GM23338 (cell line): Measurements from ENCODE around the gene ITCH. TPM values are rescaled to one million over a fixed set of nuclear protein-coding genes. Genes with fewer than 3 reads are reported as not detected.
"Not testable (repeated sequence)": the region's sequence is repeated elsewhere in the genome, so short reads cannot be mapped to it uniquely, and the experiment has no call there.

ENCODE experiments used
- ATAC-seq: fragments of 200-7000 bp; cut with Tn5 transposase; 3 replicates; pipeline ENCODE4 v1.9.1; 2020
- DNase-seq: peaks from one replicate; pipeline ENCODE4 v3.0.0-alpha.2; 2015; ENCODE audit warnings: low spot score
- H2AFZ ChIP-seq: fragments of 200-600 bp; sonication (generic); 2 replicates; pipeline ENCODE4 v1.8.0; 2016; ENCODE audit warnings: antibody characterized with exemption, mild to moderate bottlenecking, moderate library complexity
- H3F3A ChIP-seq: fragments of 200-600 bp; sonication (generic); replicated peaks from 2 replicates; pipeline ENCODE4 v1.8.0; 2017; ENCODE audit warnings: antibody characterized with exemption, mixed run types, low read depth
- H3K27ac ChIP-seq: fragments of 200-600 bp; sonication (generic); 2 replicates; pipeline ENCODE4 v1.6.1; 2016; ENCODE audit warnings: low read depth
- H3K27me3 ChIP-seq: fragments of 200-600 bp; sonication (generic); 2 replicates; pipeline ENCODE4 v1.8.0; 2016; ENCODE audit warnings: mild to moderate bottlenecking, mixed run types, moderate library complexity; ENCODE audit not compliant: insufficient read depth
- H3K36me3 ChIP-seq: fragments of 200-600 bp; sonication (generic); 2 replicates; pipeline ENCODE4 v1.8.0; 2016; ENCODE audit warnings: mild to moderate bottlenecking; ENCODE audit not compliant: insufficient read depth
- H3K4me1 ChIP-seq: fragments of 200-600 bp; sonication (generic); 2 replicates; pipeline ENCODE4 v1.8.0; 2016; ENCODE audit warnings: mild to moderate bottlenecking, moderate library complexity; ENCODE audit not compliant: insufficient read depth
- H3K4me2 ChIP-seq: fragments of 200-600 bp; sonication (generic); 2 replicates; pipeline ENCODE4 v1.7.1; 2017; ENCODE audit warnings: mixed run types
- H3K4me3 ChIP-seq: fragments of 200-600 bp; sonication (generic); 2 replicates; pipeline ENCODE4 v1.6.1; 2016; ENCODE audit warnings: mixed run types
- H3K79me2 ChIP-seq: fragments of 200-600 bp; sonication (generic); replicated peaks from 2 replicates; pipeline ENCODE4 v1.8.0; 2017; ENCODE audit warnings: mild to moderate bottlenecking; ENCODE audit not compliant: insufficient read depth
- H3K9me2 ChIP-seq: fragments of 200-600 bp; sonication (generic); 2 replicates; pipeline ENCODE4 v1.8.0; 2017; ENCODE audit not compliant: insufficient read depth
- H4K20me1 ChIP-seq: fragments of 200-600 bp; sonication (generic); replicated peaks from 2 replicates; pipeline ENCODE4 v1.8.0; 2017; ENCODE audit warnings: mild to moderate bottlenecking; ENCODE audit not compliant: insufficient read depth
- H3K27ac Mint-ChIP-seq: 2 replicates; pipeline ENCODE4 v1.8.0; 2020; ENCODE audit warnings: inconsistent platforms, mild to moderate bottlenecking, moderate library complexity, mixed read lengths
- H3K27me3 Mint-ChIP-seq: 3 replicates; pipeline ENCODE4 v1.8.0; 2022; ENCODE audit warnings: low read depth, mild to moderate bottlenecking, moderate library complexity, mixed read lengths, inconsistent platforms; ENCODE audit not compliant: insufficient read depth, poor library complexity
- H3K36me3 Mint-ChIP-seq: 3 replicates; pipeline ENCODE4 v1.8.0; 2021; ENCODE audit warnings: low read depth, mild to moderate bottlenecking, inconsistent platforms, moderate library complexity, mixed read lengths
- H3K4me1 Mint-ChIP-seq: 3 replicates; pipeline ENCODE4 v1.8.0; 2020; ENCODE audit warnings: mild to moderate bottlenecking, inconsistent platforms, mixed read lengths
- H3K4me3 Mint-ChIP-seq: 3 replicates; pipeline ENCODE4 v1.8.0; 2021; ENCODE audit warnings: moderate library complexity, mild to moderate bottlenecking, inconsistent platforms, mixed read lengths
- H3K9me3 Mint-ChIP-seq: 3 replicates; pipeline ENCODE4 v1.8.0; 2020; ENCODE audit warnings: moderate library complexity, mild to moderate bottlenecking, inconsistent platforms, mixed read lengths
- CTCF ChIP-seq, 2 experiments: fragments of 200-600 bp in 1 of 2; sonication (generic) in 1 of 2; conservative IDR thresholded peaks; 2 replicates each; pipeline versions ENCODE4 v1.5.1 to v1.6.1; 2016 to 2017; ENCODE audit warnings: antibody characterized with exemption in 2 of 2, low read depth in 2 of 2, mild to moderate bottlenecking in 2 of 2, moderate library complexity in 1 of 2
- ETS1 ChIP-seq: IDR thresholded peaks from 2 replicates; pipeline ENCODE4 v1.6.1; 2016; ENCODE audit warnings: antibody characterized with exemption
- EZH2 ChIP-seq: fragments of 200-600 bp; sonication (generic); IDR thresholded peaks from one replicate; pipeline ENCODE4 v1.8.0; 2017; ENCODE audit warnings: antibody characterized with exemption, mild to moderate bottlenecking, low read depth; ENCODE audit not compliant: unreplicated experiment
- EZH2phosphoT487 ChIP-seq: fragments of 200-600 bp; sonication (generic); IDR thresholded peaks from one replicate; pipeline ENCODE4 v1.8.1; 2018; ENCODE audit warnings: antibody characterized with exemption; ENCODE audit not compliant: unreplicated experiment
- NANOG ChIP-seq: IDR thresholded peaks from 2 replicates; pipeline ENCODE4 v1.6.1; 2016; ENCODE audit warnings: antibody characterized with exemption, borderline replicate concordance
- POLR2AphosphoS5 ChIP-seq: IDR thresholded peaks from 2 replicates; pipeline ENCODE4 v1.6.1; 2016; ENCODE audit warnings: antibody characterized with exemption, low read depth
- REST ChIP-seq: IDR thresholded peaks from one replicate; pipeline ENCODE4 v1.6.1; 2018; ENCODE audit warnings: antibody characterized with exemption; ENCODE audit not compliant: unreplicated experiment
- STAT1 ChIP-seq: IDR thresholded peaks from one replicate; pipeline ENCODE4 v1.6.1; 2016; ENCODE audit warnings: antibody characterized with exemption; ENCODE audit not compliant: unreplicated experiment
- polyA plus RNA-seq: library from polyadenylated mRNA; unstranded; fragments of >200 nt; fragmentation: Nextera tagmentation; extraction: Ambion mirVana; gene quantifications from 2 replicates; pipeline ENCODE4 v1.2.1, GENCODE V29; 2016
- total RNA-seq: library from RNA; depleted of rRNA; stranded (reverse); fragments of >200 nt; shearing (Covaris generic); gene quantifications from 2 replicates; pipeline ENCODE4 v1.2.3, GENCODE V29; 2014

ITCH gene
- total and polyA plus RNA-seq, 2 experiments from 2014 or later = 16.4 to 31.6 TPM

GRCh38 chr20:34439168-34439567, 76.1 kb downstream of the ITCH start (continued):
- TF ChIP-seq EZH2 = no peak
- no peak for TF ChIP-seq NANOG
- no peak for TF ChIP-seq EZH2phosphoT487
- no peak for TF ChIP-seq ETS1
- TF ChIP-seq CTCF (conservative IDR thresholded peaks at IDR 0.05; ENCODE audit: low read depth in 2 of 2) = no peak
- TF ChIP-seq POLR2AphosphoS5 = no peak
- no peak for TF ChIP-seq STAT1
- TF ChIP-seq REST = no peak

- not testable (repeated sequence) for H3K4me3 Mint-ChIP-seq, H2AFZ ChIP-seq, H3K4me1 Mint-ChIP-seq, H3F3A ChIP-seq, H3K27me3 Mint-ChIP-seq, H3K9me2 ChIP-seq, ATAC-seq, H3K27ac ChIP-seq, H3K9me3 Mint-ChIP-seq, H3K4me1 ChIP-seq, H3K27ac Mint-ChIP-seq, H3K27me3 ChIP-seq, H3K4me3 ChIP-seq, H3K79me2 ChIP-seq, H4K20me1 ChIP-seq, DNase-seq, H3K4me2 ChIP-seq
- peaks cover 57% of the 10 kb centered on the region for H3K36me3 Mint-ChIP-seq
- H3K36me3 ChIP-seq = peaks cover 67% of the 10 kb centered on the region
Observed at GRCh38 chr20:34441423-34441822, 78.3 kb downstream of the ITCH start.

- no peaks in the 10 kb centered on the region for H3K27me3 Mint-ChIP-seq
- no peak for TF ChIP-seq POLR2AphosphoS5
- no peak for TF ChIP-seq EZH2phosphoT487
- no peak overlapping the region for H3K4me2 ChIP-seq
- no peaks in the 10 kb centered on the region for H3K9me2 ChIP-seq
- peaks cover 62% of the 10 kb centered on the region for H3K36me3 ChIP-seq
- H3K4me3 Mint-ChIP-seq = no peak overlapping the region
- ATAC-seq = no peak
- no peak overlapping the region for H3K27ac Mint-ChIP-seq
- no peak for DNase-seq
- H3K27ac ChIP-seq = no peak overlapping the region
- H3K79me2 ChIP-seq = no peaks in the 10 kb centered on the region; the same call in 1 of the 2 replicates
- H3F3A ChIP-seq = no peaks in the 10 kb centered on the region
- H4K20me1 ChIP-seq = no peaks in the 10 kb centered on the region; the same call in 1 of the 2 replicates
- no peaks in the 10 kb centered on the region for H3K4me1 ChIP-seq
- H3K4me3 ChIP-seq = no peak overlapping the region
- no peaks in the 10 kb centered on the region for H3K9me3 Mint-ChIP-seq
- H3K4me1 Mint-ChIP-seq = no peaks in the 10 kb centered on the region
- no peak overlapping the region for H2AFZ ChIP-seq
- peaks cover 69% of the 10 kb centered on the region for H3K36me3 Mint-ChIP-seq
- no peaks in the 10 kb centered on the region for H3K27me3 ChIP-seq
Observed at GRCh38 chr20:34443546-34443945, 80.5 kb downstream of the ITCH start.
